Mucosa of stomach (tissue), 1 donor: ENCODE measurements around the gene CMIP.

ENCODE experiments used
- H3K27me3 ChIP-seq: one replicate; pipeline ENCODE4 v1.7.0; 2013; ENCODE audit warnings: mild to moderate bottlenecking, low read length; ENCODE audit not compliant: control insufficient read depth, insufficient read depth
- H3K36me3 ChIP-seq: one replicate; pipeline ENCODE4 v1.7.0; 2013; ENCODE audit warnings: low read length; ENCODE audit not compliant: control insufficient read depth, insufficient read depth
- H3K4me1 ChIP-seq: one replicate; pipeline ENCODE4 v1.7.0; 2013; ENCODE audit warnings: mild to moderate bottlenecking, low read length; ENCODE audit not compliant: control insufficient read depth, insufficient read depth
- H3K4me3 ChIP-seq: one replicate; pipeline ENCODE4 v1.7.0; 2013; ENCODE audit warnings: low read length
- H3K9ac ChIP-seq: one replicate; pipeline ENCODE4 v1.7.0; 2013; ENCODE audit warnings: mild to moderate bottlenecking, low read length, moderate library complexity
- H3K9me3 ChIP-seq: one replicate; pipeline ENCODE4 v1.7.0; 2013; ENCODE audit warnings: mild to moderate bottlenecking, low read length, moderate library complexity; ENCODE audit not compliant: control insufficient read depth
- donor health status: Pancreatic carcinoma.

The CMIP gene

DNA sequence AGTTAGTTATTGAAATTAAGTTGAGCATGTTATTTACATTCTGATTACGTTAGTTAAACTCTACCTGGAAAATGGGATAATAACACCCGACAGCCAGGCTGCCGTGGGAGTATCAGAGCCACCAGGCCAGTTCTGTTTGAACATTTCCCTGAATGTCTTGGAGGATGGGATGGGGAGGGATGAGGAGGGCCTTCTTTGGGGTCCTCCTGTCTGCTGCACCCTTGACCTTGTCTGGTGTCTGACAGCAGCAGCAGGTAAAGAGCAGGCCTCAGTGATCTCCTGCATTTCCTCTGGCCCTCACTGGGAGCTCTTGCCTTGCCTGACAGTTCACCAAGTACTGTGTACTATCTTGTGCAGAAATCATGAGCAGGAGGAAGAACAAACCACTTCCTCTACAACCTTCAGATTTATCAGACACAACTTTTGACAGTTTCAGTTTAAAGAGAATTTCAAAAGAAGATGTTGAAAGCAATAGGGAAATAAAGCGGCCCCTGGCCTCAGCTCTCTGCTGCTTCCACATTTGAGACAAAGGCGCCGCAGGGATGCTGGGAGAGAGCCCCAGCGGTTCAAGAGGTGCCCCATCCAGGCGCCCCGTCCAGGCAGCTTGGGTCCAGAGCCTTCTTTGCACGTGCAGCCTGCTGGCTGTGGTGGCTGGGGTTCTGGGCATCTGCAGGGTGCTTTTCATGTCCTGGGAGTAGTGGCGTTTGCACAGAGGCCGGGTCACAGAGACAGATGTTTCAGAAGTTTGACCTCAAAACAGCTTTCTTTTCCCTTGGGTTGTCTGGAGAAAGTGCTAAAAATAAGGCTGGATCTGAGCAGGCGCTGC lies 25.3 kb downstream of the CMIP start:
- Histone ChIP-seq H3K4me3 (no peak overlapping the region), H3K4me1 (peaks cover 44% of the 10 kb centered on the region), H3K36me3 (no peaks in the 10 kb centered on the region), H3K9me3 (no peaks in the 10 kb centered on the region), H3K27me3 (no peaks in the 10 kb centered on the region), H3K9ac (no peak overlapping the region)

DNA sequence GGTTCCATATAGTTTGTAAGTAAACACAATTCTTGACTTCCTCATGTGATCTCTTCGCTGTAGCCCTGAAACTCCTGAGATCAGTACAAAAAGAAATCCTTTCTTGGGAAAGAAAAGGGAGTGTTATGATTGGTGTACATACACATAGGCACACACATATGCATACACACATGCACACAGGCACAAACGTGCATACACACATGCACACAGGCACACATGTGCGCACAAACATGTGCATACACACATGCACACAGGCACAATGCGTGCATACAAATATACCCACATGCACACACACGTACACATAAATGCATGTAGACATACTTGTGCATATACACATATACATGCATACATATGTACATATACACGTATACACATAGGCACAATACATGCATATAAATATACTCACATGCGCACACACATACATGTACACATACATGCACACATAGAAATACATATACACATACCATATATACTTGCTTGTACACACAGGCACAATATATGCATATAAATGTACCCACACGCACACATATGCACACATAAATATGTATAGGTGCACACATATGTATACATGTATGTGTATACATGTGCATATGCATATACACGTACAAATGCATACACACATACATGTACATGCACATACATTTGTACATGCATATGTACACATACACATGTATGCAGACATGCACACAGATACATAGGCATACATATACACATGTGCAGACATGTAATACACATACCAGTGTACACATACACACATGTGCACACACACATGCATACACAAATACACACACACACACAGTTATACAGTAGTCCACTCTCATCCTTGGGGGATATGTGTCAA lies 26.4 kb downstream of the CMIP start:
- H3K9me3 ChIP-seq, result no peaks in the 10 kb centered on the region
- no peaks in the 10 kb centered on the region for H3K36me3 ChIP-seq
- H3K9ac ChIP-seq, result no peak overlapping the region
- no peaks in the 10 kb centered on the region for H3K27me3 ChIP-seq
- H3K4me3 ChIP-seq, result no peak overlapping the region
- peaks cover 35% of the 10 kb centered on the region for H3K4me1 ChIP-seq

DNA sequence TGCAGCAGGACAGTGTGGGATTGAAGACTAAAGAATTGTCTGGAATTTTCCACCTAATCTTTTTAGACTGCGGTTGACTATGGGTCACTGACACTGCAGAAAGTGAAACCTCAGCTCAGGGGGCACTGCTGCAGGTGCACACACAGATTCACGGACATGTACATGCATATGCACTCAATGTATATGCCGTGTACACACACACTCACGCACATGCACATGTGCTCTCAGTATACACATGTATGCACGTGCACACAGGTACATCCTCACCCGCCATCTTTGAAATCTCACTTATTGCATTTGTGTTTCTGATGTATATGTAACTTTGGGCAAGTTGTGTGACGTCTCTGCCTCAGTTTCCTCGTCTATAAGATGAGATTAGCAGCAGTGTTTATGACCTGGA lies 27.3 kb downstream of the CMIP start:
- no peaks in the 10 kb centered on the region for H3K27me3 ChIP-seq
- H3K4me1 ChIP-seq, result peaks cover 31% of the 10 kb centered on the region
- H3K4me3 ChIP-seq, result no peak overlapping the region
- no peaks in the 10 kb centered on the region for H3K36me3 ChIP-seq
- no peaks in the 10 kb centered on the region for H3K9me3 ChIP-seq
- no peak overlapping the region for H3K9ac ChIP-seq

DNA sequence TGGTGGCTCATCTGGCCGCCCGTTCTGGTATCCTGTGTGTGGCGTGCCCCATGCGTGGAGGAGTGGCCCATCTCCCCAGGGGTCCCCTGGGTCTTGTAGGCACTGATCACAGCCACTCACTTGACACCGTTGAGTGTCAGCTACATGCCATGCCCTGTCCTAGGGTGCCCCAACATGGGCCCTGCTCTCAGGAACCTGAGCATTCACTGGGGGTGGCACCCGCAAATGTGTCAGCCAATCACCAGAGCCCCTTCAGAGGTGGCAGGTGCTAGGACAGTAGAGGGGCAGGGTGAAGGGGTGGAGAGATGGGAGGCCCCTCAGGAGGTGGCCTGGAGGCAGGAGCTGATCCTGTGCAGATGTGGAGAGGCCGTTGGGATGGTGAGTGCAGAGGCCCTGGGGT lies 27.8 kb downstream of the CMIP start:
- H3K9ac ChIP-seq, result no peak overlapping the region
- no peak overlapping the region for H3K4me3 ChIP-seq
- H3K9me3 ChIP-seq, result no peaks in the 10 kb centered on the region
- H3K4me1 ChIP-seq, result peaks cover 32% of the 10 kb centered on the region
- H3K36me3 ChIP-seq, result no peaks in the 10 kb centered on the region
- H3K27me3 ChIP-seq, result no peaks in the 10 kb centered on the region

DNA sequence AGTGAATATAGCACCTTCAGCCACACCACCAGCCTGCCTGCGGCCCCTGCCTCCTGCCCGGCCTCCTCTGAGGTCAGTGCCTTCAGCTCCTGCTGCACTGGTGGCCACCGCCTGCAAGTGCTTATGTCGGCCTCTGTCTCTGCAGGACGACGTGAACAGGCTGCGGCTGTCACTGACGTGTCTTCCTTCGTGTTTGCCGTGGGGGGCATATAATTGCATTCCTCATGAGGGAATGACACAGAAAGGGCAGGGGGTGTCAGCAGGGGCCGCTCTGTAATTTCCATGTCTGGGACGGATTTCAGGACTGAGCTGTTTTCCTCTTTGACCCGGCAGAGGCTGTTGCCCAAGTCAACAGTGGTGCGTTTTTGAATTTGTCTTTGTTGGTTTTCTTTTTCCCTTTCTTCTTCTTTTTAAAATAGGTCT lies 28.5 kb downstream of the CMIP start:
- H3K4me3 ChIP-seq, result no peak overlapping the region
- H3K9ac ChIP-seq, result no peak overlapping the region
- H3K9me3 ChIP-seq, result no peaks in the 10 kb centered on the region
- H3K27me3 ChIP-seq, result no peaks in the 10 kb centered on the region
- no peaks in the 10 kb centered on the region for H3K36me3 ChIP-seq
- peaks cover 39% of the 10 kb centered on the region for H3K4me1 ChIP-seq

DNA sequence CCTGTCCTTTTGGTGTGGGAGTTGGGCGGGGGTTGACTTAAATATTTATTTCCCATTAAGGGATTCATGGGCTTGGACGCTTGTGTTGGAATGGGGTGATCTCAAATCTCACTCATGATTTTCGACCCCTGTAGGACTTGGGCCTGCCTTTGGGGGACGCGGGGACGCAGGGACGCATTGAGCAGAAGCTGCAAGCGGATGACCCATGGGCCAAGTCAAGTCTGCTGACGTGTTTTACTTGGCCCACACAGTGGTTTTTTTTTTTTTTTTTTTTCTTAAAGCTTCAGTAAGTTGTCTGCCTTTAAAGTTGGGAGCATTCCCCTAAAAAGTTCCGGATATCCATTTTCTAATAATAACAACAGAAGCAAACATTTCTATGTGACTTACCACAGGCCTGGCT lies 28.9 kb downstream of the CMIP start:
- H3K4me1 ChIP-seq, result peaks cover 44% of the 10 kb centered on the region
- H3K27me3 ChIP-seq, result no peaks in the 10 kb centered on the region
- no peak overlapping the region for H3K4me3 ChIP-seq
- H3K9me3 ChIP-seq, result no peaks in the 10 kb centered on the region
- no peak overlapping the region for H3K9ac ChIP-seq
- no peaks in the 10 kb centered on the region for H3K36me3 ChIP-seq

DNA sequence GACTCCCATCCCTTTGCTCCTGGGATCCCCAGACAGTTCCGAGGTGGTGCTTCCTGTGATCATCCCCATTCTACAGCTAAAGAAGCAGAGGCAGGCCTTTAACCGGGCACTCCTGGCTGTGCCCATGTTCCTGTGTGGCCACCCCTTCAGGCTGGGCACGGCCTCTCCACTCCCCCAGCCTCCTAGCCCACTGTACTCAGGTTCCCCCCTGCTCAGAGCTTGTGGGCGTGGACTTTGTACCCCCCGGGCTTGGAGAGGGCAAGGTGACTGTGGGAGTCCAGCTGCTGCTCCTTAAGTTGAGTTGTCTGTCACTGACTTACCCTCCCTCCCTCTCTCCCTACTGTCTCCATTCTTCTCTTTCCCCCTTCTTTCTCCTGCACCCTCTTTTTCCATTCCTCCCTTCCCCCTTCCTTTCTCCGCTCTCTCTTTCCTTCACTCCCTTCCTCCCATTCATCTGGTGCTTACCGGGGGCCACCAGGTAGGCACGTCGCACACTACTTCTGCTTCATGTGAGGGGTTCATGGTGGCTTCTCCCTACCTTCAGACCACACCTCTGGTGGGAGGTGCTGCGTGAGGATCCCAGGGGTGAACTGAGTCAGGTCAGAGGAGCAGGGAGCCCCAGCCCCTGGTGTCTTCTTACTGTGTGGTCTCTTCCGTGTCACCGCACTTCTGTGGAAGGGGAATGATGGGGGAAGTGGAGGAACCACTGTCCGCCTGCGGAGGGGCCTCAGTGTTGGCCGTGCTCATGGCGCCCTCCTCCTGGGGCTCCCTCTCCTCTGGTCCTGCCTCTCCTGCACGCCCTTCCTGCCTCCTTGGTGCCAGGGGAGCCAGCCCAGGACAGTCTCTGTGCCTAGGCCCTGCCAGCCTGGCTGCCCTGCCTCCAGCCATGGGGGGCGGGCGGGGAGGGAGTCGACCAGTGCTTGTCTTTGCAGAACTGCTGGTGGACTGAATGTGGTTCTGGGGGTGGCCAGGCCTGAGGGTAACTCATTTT lies 29.7 kb downstream of the CMIP start:
- H3K4me1 ChIP-seq, result peaks cover 50% of the 10 kb centered on the region
- H3K9ac ChIP-seq, result no peak overlapping the region

DNA sequence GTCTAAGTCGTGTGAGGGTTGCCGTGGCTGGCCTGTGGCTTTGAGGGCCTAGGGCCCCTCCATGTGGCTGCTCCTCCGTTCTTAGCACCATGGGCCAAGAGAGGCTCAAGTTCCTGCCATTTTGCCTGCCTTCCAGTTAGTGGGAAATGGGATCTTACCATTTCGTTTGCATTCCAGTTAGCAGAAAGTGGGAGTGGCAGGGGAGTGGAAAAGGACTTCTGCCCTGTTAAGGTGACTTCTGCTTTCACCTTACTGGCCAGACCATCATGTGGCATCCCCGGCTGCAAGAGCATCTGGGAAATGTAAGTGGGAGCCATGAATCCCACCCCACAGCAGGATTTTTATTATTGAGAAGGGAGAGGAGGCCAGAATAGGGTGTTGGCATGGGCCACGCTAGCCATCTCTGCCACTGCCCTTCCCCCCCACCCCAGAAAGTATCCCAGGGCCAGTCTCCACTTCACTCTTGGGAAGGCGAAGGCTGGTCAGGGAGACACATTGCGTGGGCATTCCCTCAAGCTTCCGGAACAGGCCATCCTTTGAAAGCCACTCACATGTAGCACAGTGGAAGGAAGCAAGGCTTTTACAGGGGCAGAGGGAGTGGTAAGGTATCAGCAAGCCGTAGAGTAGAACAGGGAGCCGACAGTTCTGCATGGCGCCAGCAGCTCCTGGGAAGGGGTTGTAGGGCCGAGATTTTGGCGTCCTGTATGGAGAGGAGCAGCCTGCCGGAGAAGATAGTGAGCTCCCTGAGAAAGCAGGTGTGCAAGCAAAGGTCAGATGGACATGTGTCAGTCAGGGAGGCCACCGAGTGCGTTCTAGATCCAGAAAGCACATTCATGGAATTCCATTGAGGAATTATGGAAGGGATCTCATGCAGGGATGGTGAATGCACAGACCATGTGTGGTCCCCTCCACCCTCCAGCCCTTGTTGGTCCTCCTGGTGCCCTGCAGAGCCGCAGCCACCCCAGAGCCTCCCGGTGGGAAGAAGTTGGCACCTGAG lies 33.4 kb downstream of the CMIP start:
- H3K27me3 ChIP-seq, result no peaks in the 10 kb centered on the region
- H3K9ac ChIP-seq, result peak overlapping the region; percentile 69
- H3K4me1 ChIP-seq, result peaks cover 71% of the 10 kb centered on the region
- no peaks in the 10 kb centered on the region for H3K9me3 ChIP-seq
- no peak overlapping the region for H3K4me3 ChIP-seq
- no peaks in the 10 kb centered on the region for H3K36me3 ChIP-seq

More for the DNA sequence above, 29.7 kb downstream of the CMIP start:
- no peaks in the 10 kb centered on the region for H3K9me3 ChIP-seq
- H3K36me3 ChIP-seq, result no peaks in the 10 kb centered on the region
- no peaks in the 10 kb centered on the region for H3K27me3 ChIP-seq
- no peak overlapping the region for H3K4me3 ChIP-seq

DNA sequence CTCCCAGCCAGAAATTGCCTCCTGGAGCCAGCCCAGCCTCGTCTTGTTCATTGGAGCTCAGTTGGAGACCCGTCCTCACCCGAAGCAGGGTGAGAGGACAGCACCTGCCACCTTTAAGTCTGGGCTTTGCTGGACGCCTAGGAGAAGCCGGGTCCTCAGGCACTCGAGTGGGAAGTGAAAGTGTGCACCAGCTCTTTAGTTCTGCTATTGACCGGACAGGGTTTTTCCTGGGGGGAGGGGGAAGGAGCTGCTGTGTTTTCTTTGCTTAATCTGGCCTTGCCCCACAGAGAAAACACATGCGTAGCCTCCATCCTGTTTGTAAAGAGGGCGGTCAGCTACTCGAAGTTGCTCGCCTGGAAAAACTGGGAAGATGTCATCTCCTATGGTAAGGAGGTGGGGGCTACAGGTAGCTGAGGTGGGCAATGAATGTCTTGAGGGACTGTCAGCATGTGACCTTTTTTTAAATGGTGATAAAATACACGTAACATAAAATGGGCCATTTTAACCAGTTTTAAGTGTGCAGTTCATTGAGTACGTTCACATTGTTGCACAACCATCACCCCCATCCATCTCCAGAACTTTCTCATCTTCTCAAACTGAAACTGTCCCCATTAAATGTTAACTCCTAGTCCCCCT lies 34.4 kb downstream of the CMIP start:
- Histone ChIP-seq H3K9ac (peak overlapping the region; percentile 69), H3K4me1 (peaks cover 78% of the 10 kb centered on the region), H3K9me3 (no peaks in the 10 kb centered on the region), H3K27me3 (no peaks in the 10 kb centered on the region), H3K36me3 (no peaks in the 10 kb centered on the region), H3K4me3 (no peak overlapping the region)

DNA sequence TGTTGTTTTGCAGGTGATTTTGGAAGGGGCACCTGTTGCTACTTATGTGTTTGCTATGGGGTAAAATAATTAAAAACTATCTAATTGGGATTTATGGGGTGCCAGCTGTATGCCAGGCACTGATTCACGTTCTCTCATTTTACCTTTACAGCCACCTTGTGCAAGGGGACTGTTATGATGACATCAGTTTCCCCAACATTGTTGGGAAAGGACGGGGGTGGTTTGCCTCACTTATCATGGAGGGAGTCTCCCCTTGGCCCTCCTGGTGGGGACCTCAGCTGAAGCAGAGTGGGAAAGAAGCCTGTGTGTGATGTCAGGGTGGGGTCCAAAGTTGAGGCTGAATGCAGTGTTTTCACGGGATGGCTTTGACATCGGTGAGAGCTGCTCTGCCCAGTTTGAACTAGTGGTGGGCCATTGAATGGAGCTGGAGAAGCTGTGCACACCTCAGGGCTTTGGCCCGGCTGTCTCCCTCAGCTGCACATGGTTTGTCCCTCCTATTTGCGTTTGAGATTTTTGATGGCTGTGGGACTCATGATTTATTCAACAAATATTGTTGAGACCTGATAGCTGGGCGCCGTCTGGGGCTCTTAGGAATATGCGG lies 36.1 kb downstream of the CMIP start:
- Histone ChIP-seq H3K36me3 (no peaks in the 10 kb centered on the region), H3K9ac (no peak overlapping the region), H3K4me3 (no peak overlapping the region), H3K4me1 (peaks cover 91% of the 10 kb centered on the region), H3K27me3 (no peaks in the 10 kb centered on the region), H3K9me3 (no peaks in the 10 kb centered on the region)
